Left hindlimb (tissue), 1 donor: ENCODE results near the gene SNRPD3.
A peak's percentile ranks its signal among the peaks of the same experiment; 100 is the strongest.
"Not testable (repeated sequence)": the region's sequence is repeated elsewhere in the genome, so short reads cannot be mapped to it uniquely, and the experiment has no call there.

ENCODE experiments used
- DNase-seq: peaks from one replicate; pipeline ENCODE4 v3.0.0-alpha.2; 2018

Gene SNRPD3

DNA sequence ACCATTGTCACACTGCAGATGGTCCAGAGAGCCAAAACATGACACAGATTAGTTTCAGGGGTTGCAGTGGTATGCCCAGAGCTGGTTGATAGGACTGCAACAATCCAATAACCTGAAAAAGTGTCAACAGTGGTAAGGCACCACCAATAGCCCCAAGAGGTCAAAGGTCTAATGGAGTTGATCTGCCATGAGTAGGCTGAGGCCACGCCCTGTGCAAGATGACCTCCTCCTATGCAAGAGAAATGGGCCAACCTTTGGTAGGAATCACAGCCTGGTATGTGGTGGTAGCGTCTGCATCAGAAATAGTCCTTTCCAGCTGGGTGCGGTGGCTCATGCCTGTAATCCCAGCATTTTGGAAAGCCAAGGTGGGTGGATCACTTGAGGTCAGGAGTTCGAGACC, 20.5 kb upstream of the SNRPD3 start:
- no peak for DNase-seq

DNA sequence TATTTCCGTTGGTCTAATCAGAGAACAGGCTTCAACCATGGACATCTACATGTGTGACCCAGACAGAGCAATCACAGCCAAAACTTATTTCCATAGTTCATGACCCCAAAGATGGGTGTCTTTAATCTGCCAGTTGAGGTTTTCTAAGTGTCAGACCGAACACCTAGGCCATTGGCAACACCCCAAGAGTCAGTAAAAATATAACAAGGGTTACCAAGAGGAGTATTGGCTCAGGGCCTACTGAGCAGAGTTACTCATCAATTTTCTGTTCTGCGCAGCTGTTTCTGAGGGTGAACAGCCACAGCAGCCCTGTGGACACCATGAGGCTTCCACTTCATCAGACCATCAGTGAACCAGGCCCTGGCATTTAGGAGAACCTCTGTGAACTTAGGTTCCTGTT, 19.7 kb upstream of the SNRPD3 start:
- no peak for DNase-seq

DNA sequence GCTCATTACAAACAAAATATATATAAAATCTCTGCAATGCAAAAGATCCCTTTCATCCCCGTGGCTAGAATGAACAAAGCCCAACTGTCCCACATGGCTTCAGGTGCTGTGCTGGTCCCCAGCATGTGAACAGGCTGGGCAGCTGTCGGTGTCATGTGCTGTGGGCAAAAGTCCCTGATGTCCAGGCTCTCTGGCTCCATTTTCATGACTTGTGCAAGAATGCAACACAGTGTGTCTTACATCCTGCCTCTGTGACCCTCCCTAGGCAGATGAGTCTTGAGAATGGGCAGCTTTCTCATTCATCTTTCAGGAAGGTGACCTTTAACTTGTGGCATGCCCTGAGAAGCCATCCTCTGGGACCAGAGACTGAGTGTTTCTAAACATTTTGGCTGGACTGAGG, 15.3 kb upstream of the SNRPD3 start:
- no peak for DNase-seq

DNA sequence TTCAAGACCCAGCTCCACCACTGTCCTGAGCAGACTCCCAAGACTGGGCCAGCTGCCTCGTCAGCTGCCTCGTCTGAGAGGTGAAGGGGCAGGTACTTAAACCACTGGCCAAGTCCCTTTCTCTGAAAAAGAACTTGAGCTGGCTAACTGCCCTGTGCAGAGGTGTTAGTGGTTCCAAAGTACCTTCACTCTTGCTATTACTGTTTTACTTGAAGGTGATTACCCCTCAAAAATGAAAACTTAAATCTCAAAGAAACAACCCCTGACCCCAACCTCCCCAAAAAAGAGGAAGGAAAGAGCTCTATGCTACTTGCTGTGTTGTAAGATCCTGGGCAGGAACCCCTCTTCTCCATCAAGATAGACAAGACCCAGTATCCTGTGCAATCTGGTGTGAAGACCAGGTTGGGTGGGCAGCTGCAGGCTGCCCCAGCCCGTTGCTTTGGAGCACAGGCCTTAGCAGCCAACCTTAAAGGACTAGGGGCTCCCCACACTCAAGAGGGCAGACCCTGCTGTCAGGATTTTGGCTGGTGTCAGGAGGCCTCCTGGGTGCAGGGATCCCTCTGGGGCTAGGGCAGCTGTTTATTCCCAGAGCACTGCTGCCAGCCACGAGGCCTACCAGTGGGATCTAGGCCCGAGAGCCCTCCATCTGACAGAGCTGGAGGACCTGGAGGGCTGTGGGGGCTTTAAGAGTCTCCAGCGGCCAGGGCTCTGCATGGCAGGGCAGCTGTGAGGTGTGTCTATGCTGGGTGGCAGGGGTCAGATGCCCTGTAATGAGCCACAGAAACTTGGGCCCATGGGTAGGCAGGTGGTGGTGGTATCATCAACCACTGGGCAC, 13.9 kb upstream of the SNRPD3 start:
- no peak for DNase-seq

DNA sequence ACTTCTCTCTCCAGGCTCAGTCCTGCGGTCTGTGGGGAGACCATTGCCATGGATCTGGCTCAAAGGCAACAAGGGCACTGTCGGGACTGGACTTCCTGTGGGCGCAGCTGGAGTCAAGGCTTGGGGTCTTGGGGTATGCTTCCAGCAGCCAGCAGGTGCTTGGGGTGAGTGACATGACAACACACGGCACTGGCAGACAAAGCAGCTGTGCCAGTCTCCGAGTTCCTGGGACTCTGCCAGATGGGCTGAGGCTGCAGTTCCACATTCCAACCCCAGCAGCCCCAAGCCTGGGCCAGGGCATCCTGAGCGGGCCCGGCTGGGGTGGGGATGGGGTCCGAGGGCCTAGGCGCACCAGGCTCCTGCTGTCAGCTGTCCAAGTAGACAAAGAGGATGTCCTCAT, 13.2 kb upstream of the SNRPD3 start:
- DNase-seq = peak; percentile 59

DNA sequence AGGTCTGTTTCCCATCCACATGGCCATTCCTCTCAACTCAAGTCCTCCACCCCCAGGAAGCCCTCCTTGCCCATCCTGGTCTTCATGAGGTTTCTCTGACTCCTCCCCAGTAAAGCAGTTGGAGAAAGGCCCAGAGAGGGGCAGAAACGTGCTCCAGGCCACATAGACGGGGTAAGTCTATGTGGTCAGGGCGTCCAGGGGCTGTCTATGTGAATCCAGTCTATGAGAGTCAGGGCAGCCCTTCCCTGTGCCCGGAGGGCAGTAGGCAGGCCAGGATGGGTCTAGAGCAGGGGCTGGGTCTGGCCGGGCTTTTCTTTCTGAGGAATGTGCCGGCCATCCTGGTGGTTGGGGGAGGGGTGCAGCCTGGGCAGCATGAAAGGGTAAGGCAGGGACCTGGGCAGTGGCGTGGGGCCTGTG, 12.6 kb upstream of the SNRPD3 start:
- DNase-seq = no peak

DNA sequence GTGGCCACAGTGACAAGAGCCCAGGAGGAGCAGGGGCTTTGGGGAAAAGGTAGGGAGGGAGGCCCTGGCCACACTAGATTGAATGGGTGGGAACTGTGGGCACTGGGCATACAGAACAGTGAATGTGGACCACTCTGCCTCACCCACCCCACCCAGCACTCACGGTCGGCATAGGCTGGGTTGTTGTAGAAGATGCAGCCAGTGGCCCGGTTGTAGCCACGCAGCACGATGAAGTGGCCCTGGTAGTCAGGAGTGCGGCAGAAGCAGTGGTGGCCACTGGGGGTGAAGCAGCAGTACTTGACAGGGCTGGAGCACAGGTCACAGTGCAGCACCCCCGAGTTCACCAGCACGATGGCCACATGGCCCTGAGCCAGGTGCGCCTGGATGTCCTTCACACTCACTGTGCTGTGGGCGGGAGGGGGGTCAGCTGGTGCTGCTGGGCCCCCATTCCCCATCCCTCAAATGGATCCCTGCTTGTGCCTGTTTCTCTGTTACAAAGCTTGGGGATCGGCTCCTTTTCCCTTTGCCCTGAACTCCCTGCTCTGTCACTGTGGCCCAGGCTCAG, 12.0 kb upstream of the SNRPD3 start:
- no peak for DNase-seq

DNA sequence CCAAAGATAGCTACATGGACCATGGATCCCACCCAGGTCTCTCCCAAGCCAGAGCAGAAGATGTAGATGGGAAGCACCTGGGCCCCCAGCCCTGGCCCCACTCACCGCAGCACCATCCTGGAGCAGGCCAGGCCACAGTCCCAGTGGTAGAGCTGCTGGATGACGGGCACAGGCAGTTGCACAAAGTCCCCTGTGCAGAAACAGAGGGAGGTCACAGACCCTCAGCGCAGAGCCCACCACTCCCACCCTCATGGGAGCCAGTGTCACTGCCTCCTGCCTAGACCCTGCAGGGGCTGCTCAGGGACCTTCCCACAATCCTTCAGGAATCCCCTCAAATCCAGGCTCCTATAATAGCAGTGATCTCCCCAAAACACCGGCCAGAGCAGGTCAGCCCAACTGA, 7.0 kb upstream of the SNRPD3 start:
- no peak for DNase-seq

DNA sequence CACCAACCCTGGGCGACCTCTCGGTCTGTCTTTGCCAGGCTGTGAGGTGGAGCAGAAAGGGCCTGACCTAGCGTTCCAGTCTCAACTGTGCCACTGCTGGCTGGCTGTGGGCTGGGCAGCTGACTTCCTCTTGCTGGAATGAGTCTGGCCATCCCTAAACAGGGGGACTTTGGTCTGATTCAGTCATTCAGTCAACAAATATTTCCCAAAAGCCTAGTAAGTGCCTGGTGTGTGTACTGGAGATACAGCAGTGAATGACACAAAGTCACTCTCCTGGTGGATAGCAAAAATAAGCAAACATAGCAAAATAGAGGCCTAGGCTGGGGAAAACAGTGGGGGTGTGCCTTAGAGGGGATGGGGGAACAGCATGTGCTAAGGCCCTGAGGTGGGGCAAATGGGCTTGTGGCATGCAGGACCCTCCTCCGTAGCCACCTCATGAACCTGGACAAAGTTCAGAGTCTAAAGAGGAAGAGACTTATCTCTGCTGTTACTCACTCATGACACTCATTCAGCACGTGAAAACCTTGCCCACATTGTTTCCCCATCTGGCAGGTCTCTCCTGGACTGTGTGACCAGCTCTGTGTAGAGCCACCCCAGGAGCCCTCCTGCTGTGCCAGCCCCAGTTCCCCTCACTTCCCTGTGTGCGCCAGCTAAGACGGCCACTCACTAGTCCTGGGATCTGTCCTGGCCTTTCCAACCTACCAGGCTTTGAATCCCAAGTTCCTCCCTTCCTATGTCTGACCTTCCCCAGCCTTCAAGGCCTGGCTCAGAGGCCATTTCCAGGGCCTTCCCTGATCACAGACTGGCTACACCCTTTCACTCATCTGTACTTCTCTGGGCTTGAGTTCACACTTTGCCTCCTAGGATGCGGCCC, 5.5 kb upstream of the SNRPD3 start:
- no peak for DNase-seq

DNA sequence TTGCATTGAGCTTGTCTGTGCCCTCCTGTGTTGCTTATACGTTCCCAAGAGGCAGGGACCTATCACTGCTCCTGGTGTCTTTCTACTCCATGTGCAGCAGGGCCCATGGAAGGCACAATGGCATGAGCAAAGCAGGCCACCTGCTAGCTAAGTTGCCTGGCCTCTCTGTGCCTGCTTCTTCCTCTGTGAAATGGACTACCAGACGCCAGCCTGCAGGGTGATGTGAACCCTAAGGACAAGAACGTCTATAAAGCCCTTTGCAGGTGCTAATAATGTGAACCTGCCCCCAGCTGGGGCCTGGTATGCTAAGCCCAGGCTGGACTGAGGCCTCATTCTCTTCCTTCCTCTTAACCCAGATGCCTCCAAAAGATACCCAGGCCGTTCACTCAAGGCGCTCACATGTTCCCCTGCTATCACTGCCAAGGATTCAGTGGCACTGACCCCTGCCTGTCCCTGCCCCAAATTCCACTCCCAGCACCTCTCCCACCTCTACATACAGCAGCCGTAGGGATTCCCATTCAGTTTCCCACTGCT, 4.8 kb upstream of the SNRPD3 start:
- DNase-seq = no peak

DNA sequence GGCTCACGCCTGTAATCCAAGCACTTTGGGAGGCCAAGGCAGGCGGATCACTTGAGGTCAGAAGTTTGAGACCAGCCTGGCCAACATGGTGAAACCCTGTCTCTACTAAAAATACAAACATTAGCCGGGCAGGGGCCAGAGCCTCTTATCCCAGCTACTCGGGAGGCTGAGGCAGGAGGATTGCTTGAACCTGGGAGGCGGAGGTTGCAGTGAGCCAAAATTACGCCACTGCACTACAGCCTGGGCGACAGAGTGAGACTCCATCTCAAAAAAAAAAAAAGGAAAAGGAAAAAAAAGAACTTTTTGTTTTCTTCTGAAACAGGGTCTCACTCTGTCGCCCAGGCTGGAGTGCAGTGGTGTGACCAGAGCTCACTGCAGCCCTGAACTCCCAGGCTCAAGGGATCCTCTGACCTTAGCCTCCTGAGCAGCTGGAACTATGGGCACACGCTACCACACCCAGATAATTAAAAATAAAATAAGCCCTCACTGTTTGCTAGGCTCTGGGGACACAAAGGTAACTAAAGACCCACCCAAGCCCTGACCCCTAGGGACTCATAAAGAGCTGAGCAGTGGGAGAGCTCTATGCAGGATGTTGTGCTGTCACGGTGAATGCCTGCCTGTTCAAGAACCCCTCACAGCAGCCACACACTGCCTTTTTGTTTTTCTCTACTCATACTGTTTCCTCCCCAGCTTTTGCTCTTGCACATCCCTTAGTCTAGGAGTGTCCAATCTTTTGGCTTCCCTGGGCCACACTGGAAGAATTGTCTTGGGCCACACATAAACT, 3.1 kb upstream of the SNRPD3 start:
- DNase-seq = not testable (repeated sequence)

DNA sequence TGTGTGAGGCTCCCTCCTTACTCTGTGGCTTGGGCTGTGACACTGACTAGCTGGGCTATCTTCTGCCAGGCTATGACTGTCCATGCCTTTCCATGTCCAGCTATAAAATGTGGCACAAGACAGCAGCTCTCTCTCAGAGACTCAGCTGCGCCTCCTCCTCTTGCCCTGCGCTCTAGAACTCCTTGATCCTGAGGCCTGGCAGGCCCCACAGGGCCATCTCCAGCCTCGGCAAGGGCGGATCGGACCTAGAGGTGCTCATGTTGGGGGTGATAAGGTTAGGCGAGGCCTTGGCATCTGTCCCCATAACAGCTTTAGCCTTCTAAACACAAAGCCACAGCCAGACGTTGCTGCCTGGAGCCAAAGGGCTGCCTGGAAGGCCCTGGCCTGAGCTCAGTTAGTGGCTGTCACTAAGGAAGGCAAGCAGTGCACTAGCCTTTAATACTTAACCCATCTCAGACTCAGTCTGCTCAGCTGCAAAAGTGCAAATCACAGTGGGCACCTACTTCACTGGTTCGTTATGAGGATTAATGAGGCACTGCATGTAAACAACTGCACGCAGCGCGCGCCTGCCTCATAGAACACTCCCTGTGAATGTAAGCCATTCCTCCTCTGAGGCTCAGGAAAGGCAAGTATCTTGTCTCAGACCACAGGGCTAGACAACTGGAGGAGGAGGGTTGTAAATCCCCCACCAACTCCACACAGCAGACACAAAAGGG, 2.0 kb upstream of the SNRPD3 start:
- DNase-seq = no peak

DNA sequence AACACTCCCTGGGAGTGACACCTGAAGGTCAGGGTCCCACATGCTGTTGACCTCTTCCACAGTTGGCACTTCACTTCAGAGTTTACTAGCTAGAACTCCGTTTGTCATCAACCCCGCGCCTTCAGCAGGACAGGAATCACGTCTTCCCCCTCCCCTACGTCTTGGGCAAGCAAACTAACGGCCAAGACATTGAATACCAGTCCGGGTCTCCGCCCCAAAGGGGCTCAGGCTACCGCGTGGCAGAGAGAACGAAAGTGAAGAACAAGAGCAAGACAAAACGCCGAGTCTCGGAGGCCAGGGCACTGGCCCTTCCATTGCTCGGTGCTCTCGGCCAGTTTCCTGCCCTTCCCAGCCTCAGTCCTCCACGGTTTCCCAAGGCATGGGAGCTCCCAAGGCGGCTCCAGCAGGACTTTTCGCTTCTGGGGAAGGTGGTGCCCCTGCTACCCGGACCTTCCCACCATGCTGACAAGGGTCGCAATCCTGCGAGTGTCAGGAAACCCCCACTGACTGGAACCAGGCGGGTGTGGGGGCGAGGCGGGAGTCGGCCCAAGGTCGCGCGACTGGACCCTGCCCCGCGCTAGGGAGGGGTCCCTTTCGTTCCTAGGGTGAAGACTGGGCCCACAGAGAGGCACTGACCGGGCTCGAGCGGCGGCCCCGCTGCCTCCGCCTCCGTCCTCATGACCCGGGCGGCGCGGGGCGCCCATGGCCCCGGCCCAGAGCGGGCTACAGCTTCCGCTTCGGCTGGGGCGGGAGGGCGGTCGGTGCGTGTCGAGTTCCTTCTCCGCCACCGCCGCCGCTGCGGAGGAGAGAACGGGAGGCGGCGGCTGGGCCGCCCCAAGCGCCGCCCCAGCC, 1.3 kb upstream of the SNRPD3 start, which contains the start of gene GUCD1:
Gene GUCD1 (minus strand): TSS at position 826 of the 852 bp plus-strand sequence. CDS start 147 bp downstream, at position 679.
- peak; percentile 48 for DNase-seq

DNA sequence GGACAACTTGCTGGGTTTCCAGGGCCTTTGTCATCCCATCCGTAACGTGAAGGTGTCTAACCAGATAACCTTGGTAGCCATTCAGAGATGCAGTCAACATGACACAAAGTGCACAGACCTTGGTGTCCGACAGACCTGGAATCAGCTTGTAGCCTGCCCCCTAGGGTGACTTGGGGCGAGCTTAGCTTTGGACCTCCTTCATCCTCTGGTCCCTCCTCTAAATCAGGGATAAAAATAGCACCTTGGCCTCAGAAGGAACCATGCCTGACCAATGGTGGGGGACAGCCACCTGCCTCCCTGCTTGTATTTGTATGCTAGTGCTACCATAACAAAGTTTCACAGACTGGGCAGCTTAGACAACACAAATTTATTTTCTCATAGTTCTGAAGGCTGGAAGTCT, 3.7 kb downstream of the SNRPD3 start:
- no peak for DNase-seq

DNA sequence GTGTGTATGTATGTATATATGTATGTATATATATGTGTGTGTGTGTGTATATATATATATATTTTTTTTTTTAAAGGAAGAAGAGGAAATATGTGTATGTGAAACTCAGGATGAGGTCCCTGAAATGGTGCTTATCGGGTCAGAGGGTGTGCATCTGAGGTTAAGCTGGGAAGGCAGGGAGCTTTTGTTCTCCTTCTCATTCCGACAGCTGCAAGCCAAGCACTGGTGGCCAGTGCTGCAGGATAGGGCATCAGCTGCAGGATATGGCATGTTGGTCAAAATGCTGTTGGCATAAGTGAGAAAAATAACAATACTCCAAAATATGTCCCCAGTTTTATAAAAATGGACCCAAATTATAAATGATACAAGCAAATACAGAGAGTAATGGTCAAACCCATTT, 7.4 kb downstream of the SNRPD3 start:
- DNase-seq = no peak

DNA sequence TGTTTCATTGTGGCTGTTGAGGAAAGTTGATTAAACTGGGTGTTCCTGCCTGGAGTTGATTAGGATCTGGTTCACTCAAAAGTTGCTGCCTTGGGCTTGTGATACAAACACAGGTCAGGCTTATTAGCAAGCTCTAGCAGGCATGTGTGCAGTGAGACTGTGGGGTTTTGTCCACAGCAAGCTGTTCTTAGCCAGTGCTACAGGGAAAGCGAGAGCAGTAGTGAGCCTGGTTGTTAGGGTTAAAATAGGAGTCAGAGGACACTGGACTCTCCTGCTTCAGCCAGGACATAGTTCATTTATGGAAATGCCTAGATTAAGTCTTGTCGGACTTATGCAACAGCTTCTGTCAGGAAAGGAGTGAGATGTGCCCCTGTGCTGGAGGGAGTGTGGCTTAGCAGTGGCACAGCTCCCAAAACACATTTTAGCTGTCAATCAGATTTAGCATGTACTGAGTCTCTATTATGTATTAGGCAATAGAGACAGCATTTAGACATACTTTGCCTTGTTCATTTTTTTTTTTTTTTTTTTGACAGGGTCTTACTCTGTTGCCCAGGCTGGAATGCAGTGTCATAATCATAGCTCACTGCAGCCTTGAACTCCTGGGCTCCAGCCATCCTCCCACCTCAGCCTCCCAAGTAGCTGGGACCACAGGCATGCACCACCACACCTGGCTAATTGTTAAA, 8.7 kb downstream of the SNRPD3 start:
- no peak for DNase-seq

DNA sequence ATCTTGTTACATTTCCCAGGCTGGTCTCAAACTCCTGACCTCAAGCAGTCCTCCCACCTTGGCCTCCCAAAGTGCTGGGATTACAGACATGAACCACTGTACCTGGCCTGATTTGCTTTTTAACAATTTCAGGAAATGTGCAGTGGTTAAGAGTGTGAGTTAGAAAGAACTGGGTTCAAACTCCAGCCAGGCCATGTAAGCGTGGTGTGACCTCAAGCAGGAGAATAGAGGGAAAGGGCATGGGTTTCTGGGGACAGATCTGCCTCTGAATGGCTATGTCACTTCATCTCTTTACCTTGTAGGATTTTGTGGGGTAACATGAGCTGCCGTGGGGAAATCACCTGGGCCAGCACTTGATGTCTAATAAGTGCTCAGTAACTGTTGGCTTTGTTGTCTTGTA, 9.3 kb downstream of the SNRPD3 start:
- DNase-seq = no peak

DNA sequence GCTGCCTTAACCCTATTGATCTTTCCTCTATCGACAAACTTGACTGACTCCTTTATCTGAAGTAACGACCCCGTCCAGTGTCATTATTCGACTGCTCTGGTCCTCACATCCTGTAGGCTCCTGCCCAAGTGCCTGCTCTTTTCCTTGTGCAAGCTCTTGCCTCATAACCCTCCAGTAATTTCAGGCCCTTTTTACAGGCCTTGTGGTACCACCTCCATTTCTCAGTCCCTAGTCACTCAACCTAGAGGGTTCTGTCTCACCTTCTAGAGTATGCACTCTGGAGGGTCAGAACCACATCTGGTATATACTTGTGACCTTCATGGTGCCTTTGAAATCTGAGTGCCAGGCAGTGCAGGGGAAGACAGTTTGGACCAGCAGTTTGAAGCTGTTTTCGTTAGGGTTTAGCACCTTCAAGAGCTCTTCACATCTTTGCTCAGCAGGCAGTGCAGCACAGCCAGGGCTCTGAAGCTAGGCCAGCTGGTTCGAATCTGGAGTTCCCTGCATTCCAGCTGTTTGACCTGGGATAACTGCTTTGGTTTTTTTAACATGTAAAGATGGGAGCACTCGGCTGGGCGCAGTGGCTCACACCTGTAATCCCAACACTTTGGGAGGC, 11.2 kb downstream of the SNRPD3 start:
- no peak for DNase-seq

DNA sequence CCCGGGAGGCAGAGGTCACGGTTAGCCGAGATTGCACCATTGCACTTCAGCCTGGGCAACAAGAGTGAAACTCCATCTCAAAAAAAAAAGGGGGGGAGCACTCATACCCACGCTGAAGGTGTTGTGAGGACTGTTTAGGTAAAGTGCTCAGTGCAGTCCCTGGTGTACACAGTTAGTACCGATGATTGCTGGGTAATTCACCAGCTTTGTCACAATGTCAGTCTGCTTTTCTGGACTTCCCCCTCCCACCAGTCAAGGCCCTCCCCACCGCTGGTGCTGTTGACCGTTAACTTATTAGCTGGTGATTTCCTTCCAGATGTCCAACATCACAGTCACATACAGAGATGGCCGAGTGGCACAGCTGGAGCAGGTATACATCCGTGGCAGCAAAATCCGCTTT, 11.9 kb downstream of the SNRPD3 start:
- no peak for DNase-seq

DNA sequence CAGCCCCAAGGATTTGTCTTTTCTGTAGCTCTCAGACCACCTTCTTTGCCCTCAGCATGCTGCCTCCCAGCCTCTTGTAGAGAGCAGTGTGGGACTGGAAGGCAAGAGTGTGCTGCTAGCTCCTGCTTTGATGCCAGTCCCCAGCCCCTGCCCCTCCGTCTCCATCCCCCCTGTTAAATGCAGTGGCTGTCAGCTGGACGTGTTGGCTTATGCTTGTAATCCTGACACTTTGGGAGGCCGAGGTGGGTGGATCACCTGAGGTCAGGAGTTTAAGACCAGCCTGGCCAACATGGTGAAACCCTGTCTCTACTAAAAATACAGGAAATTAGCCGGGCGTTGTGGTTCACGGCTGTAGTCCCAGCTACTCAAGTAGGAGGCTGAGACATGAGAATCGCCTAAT, 15.5 kb downstream of the SNRPD3 start:
- DNase-seq = no peak
